Activated naive CD4-positive, alpha-beta T cell treated with Interleukin-2 at 50 U/mL for 16 hours (primary cell): ENCODE results near the gene BAG5.

Source experiments
- DNase-seq: peaks from one replicate; pipeline ENCODE4 v3.0.0-alpha.2; 2020

Gene BAG5

DNA sequence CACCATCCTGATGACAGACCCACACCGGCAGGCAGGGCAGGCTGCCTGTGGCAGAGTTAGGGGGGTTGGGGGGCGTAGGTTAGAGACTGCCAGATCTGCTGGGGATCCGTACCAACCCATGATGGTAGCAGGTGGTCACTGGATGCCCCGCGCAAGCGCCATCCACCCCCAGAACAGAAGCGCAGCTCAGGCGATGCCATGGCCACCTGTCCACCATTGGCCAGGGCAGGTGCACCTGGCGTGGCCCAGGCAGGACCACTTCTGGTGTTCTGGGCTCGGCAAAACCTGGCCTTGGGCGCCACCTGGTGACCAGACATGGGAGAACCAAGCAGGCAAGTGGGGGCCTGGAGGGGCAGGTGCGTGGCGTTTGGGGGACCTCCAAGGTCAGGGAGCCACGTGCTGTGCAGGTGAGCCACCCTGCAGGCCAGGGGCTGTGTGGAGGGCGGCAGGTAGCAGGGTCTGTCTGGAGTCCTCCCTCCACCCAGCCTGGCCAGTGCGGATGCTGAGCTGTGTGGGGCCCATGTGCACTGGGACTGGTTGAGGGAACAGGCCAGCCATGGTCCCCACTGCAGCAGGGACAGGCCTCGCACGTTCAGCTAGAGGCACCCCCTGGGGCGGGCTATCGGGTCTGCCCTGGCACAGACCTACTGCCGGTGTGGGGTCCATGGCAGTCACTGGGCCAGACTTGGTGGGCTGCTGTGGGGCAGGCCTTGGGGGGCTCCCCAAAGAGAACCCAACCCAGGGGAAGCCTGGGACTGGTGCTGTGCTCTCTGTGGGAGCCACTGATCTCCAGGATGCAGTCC is 15.6 kb downstream of the BAG5 start:
- DNase-seq = peak; percentile 79

DNA sequence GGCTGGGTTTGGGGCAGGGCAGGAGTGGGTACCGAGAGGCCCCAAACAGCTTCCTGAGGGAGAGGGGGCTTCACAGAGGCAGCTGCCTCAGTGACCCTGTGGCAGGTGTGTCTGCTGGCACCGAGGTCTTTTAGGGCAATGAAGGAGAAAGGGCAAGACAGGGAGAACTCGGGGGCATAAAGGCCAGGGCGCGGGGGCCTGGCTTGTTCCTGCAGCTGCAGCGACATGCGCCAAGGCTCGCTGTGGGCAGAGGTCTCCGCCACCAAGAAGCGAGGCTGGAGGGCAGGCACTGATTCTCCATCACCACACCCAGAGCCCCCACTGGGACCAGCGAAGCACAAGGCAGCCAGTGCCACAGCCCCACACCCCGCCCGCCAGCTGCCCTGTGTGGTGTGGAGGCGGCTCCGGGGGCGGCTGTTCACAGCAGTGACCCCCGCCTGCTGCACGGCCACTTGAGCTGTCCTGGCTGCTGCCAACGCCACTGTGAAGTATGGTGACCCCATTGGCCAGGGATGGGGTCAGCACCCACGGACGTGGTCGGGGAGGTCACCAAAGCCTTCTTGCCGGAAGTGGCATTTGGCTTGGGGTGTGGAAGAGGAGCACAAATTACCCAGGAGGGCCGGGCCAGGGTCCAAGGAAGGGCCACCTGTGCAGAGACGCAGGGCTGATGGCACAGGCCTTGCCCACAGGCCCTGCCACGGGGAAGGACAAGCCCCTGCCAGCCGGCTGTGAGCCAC is 16.4 kb downstream of the BAG5 start:
- no peak for DNase-seq

DNA sequence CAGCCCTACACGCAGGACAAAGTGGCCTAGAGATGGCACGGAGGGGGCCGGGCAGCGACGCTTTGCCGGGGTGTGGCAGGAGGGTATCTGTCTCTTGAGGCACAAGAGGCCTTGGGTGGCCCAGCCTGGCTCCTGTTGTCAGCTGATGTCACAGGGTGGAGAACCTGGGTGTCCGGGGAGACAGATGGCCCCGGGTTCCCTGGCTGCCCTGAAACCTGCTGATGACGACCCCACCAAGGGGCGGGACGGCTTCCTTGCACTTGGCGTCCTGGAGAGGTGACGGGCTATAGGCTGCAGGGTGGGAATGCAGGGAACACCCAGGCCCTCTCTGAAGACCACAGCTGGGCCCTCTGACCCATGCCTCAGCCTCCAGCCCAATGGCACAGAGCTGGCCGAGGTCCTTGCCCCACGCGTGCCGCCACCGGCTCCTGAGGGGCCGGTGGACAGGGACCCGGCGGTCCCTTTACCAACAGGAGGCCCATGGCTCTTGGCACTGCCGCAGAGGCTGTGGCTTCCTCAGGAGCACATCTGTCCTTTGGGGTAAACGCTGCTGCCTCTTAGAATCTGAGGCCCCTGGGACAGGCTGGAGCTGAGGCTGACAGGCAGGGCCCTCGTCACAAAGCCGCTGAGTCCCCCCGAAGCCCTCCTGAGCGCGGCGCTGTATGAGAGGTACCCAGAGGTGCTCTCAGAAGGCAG is 17.1 kb downstream of the BAG5 start:
- DNase-seq = no peak

DNA sequence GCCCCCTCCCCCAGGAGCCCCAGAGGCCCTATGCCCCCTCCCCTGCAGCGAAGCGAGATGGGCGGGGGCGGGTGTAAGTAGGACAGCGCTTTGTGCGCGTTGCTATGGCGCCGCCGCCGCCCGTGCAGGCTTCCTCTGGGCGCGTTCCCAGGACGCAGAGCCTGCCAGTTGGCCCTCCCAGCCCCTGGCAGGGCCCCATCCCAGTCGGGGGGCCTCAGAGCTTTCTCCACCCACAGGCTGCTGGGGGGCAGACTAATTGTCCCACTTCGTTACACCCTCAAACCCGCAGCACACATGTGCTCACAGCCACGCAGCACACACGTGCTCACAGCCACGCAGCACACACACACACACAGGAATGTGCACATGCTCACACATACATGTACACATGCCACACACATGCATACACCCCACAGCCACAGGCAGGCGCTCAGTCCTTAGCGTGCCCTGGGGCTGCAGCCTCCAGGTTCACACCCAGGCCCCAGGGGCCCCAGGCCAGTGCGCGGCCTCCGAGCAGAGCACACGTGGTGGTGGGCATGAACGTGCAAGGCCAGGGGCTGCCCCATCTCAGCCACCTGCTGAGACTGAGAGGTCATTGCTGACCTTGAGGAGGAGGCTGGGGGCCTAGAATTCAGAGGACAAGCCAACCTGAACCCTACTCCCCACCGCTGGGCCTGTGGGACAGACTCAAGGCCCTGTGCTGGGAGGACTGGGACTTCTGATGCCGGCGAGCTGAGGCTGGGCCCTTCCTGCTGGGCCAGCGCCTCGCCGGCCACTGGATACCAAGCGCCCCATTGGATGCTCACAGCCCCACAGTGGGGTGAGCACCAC is 17.9 kb downstream of the BAG5 start:
- no peak for DNase-seq

DNA sequence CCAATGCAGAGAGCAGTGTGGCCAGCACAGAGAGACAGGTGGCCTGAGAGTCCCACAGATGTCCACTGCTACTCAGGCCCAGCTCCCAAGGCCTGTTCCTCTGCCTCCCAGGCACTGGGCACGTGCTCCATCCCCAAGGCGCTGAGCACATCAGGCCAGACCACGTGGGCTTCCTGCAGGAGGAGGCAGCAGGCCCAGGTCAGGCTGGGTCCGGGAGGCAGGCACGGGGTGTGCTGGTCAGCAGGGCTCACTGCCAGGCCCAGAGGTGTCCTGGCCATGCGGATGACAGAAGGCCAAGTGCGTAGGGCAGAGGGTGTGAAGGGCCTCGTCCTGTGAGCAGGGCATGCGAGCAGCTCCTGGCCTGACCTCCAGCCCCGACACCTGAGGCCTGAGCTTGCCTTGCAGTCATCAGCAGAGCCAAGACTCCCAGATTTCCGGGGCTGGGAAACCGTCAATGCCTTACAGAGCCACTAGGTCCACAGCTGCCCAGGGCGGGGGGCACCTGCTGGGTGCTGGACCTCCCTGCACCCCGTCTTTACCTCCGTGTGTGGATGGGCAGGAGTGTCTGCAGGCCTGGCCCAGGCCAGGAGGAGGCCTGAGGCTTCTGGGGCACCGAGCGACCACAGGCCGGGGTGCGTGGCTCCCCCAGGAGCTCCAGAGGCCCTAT is 18.6 kb downstream of the BAG5 start:
- no peak for DNase-seq

DNA sequence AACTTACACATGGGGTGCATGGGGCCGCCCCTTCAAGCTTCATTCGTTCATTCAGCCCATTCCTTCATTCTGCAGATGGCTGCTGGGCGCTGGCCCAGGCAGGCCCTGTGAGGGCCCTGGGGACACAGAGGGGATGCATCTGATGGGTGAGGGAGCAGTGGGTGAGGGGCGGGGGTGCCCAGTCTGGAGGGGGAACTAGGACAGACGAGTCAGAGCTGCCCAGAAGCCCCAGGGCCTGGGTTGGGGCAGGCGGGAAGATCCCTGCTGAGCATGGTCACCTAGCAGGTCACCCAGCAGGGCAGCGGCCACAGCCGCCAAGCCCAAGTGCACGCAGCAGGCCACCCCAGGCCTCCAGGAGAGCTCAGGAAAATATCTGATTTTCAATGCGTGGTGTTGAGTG is 19.3 kb downstream of the BAG5 start:
- DNase-seq = no peak

DNA sequence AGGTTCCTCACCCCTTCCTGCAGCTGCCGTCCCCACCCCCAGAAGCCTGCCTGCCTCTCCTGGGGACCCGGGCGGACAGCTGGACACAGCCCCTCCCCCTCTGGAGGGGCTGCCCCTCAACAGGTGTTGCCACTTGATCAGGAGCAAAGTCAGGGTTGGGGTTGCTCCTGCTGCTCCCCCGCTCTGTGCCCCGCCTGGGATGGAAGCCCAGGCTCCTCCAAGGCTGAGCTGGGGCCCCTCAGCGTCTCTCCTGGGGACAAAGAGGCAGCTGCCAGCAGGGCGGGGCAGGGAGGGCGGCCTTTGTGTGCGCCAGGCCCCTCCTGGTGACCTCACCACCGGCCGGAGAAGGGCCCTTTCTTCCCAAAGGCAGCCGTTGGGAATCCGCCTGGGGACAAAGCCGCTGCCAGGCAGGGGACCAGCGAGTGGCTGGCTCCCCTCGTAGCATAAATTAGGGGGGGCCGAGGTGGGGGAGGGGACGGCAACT is 19.8 kb downstream of the BAG5 start:
- DNase-seq = no peak

DNA sequence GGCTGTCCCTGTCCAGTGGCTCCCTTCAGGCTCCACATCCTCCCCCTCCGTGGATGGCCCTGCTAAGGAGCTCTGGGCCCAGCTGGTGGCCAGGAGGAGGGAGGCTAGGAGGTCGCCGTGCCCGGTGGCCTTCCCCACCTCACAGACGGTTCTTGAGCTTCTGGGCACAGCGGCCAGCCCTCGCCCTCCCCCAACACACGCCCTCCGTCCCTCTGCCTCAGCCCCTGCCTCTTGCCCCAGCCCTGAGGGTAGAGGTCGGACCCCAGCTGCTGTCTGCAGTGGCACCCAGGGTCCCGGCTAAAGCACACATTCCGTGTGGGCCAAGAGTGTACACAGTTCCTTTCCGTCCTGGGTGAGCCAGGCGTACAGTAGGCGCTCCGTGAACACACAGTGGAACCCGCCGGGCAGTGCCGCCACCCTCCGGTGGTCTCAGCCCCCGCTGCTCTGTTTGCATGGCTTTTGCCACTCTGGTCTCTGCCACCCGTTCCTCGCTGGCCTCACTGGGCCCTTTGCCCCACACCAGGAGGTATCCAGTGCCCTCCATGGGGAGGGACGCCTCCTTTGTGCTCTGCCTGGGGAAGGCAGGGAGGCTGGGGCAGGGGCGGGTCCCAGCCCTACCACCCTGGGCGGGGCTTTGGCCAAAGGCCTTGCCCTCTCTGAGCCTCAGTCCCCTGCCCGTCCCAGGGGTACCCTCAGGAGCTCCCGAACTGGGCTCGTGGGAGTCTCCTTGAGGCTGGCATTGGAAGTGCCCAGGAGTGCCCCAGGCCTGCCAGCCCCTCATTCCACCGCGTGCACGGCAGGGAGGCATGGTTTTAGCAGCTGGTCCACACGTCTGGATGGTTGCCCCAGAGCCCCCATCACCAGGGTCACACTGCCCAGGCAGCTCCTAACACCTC is 20.5 kb downstream of the BAG5 start:
- no peak for DNase-seq

DNA sequence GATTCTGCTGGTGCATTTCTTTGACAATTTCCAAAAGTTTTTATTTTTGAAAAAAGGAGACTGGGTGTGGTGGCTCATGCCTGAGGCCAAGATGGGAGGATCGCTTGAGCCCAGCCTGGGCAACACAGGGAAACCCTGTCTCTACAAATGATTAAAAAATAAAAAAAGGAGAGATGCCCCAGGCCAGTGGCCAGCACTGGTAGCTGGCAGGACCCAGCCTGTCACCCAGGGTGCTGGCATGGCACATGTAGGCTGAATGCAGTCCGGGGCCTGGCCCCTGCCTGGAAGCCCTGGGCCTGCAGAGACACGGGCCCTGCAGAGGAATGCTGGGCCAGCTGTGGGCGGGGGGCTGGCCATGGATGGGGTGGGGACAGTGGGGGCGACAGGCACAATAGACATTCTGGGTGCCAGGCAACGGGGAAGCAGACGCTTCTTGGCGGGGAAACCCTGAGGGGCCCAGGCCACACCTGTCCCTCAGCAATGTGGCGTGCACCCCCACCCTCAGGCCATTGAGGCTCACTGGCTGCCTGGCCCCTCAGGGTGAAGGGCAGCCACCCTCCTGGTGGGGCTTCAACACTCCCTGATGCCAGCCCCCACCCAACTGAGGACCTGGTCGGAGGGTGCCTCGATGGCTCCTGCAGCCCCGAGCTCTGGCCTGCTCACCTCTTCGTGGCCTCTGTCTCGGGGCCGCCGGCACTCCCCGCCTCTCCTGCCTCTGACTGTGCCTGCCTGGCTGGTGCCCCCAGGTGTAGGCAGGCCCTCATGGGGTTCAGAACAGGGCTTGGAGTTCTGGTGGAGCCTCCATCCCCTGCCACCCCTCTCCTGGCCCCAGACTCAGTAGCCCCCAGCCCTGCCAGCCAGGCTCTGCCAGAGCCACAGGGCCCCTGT is 21.4 kb downstream of the BAG5 start:
- no peak for DNase-seq

DNA sequence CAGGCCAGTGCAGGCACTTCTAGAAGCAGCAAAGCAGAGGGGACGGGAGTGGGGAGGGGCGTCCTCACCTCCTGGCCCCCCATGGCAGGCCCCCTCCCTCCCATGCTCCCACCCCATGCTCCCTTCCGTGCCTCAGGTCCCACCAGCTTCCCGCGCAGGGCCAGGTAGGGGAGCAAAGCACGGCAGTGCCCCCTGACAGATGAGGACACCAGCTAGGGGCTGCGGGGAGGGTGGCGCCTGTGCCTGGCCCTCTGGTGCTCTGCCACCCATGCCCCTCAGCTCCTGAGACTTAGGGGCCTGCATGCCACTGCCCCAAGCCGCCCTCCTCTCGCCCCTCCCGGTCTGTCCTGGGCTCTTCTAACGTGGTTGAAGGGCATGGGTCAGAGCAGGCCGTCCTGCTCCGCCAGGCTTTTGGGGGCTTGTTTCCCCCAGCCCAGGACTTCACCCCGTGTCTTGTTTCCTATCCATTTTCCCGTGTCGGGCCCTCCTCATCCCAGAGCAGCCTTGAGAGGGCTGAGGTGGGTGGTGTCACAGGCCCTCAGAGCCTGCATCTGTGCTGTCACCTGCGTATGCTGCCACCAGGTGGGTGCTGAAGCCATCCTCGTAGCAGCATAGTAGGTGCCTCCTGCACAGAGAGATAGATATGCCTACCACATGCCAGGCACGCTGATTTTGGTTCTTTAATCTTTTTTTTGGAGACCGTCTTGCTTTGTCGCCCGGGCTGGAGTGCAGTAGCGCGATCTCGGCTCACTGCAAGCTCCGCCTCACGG is 23.2 kb downstream of the BAG5 start:
- DNase-seq = no peak

DNA sequence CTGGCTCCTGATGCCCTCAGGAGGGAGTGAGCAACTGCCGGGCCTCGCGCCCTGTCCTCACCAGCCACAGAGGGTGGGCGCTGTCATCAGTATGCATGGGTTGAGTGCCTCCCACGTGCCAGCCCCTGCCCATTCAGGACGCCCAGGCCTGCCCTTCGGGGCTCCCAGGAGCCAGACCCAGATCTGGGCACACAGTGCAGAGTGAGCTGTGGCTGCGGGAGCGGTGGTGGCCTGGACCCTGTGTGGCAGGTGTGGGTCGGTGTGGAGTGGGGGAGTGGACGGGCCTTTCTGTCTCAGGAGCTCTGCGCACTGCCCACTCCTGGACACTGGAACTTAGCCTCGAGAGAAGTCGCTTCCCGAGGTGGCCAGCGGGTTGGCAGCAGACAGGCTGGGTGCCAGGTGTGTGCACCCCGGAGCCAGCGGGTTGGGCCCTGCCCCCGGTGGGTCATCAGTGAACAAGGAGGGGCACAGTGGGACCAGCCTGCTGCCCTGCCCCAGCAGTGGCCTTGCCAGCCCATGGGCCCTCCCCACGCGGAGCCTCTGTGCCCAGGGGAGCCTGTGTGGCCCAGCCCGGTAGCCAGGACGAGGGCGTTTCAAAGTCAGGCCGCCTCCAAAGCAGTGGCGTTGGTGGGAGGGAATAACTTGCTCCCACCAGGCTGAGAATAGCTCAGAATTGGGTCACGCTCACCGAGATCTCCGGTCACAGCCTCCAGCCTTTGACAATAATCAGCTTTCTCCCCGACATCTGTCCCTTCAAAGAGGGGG is 24.0 kb downstream of the BAG5 start:
- no peak for DNase-seq

DNA sequence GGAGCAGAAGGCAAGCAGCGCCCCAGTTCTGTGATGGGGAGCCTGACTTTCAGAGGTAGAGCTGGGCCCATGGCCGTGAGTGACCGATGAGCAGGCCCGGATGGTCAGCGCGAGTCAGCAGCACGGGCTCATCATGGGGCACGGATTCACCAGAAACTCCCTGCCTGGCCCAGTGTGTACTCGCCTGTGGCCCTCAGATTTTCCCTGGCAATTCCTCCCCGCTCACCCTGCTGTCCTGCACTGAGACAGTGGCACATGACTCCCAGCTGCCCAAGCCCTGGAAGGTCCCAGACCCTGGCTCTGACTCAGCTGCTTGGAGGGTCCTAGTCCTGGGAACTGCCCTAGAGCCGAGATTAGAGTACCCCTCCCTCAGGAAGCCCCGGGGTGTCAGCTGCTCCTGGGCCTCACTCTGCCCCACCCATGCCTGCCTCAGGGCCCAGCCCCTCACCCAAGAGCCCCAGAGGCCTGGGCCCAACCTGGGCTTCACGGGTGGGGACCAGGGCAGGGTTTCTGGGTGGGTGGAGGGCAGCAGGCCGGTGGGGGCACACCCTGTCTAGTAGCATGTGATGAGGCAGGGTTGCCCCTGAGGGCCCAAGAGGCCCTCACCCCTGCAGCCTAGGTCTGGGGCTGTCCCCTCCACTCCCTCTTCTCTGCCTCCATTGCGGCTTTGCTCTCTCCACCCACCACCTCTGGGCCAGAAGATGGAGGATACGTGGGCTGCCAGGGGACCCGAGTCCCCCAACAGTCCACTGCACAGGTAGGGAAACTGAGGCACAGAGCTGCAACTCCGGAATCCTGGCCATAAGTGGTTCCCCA is 25.1 kb downstream of the BAG5 start:
- no peak for DNase-seq

DNA sequence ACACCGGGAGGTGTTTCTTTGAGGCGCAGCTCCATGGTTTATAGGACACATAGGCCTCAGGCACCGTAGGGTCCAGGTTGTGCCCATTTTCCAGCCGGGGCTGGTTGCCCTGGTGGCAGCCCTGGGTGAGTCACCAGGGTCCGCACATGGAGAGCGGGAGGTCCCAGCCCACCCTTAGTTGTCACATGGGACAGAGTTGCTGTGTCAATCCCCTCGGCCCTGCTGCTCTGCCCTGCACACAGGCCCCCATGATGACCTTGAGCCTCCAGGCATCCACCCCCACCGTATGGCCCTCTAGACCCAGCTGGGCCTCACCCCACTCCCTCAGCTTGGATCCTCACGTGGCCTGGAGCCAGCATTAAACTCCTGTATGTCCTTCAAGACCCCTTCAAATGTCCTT is 25.8 kb downstream of the BAG5 start:
- no peak for DNase-seq

DNA sequence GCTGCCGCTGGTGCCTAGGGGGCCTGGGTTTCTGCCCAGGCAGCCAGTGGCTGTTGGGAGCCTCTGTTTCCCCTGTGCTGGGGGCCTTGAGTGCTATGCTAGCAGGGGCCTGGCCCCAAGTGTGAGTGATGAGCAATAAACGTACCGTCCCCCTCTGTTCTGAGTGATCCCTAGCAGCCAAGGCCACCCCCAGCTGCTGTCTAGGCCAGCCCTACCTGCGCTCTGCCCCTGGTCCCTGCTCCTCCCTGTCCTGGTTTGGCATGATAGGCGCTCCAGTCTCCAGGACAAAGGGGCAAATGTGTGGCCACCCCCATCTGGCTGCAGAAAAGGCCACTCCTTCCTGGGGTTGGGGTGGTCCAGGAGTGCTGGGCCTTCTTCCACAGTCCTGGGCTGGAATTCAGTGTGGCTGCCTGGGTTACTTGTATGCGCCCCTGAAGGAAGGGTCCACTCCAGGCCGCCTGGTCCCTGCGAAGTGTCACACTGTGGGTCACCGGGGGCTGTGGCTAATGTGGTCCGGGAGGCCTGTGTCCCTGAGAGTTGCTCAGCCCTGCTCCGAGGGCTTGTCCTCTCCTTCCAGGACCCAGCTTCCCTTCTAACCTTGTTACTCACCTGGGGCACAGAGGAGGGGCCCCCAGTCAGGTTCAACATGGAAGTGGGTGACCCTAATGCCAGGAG is 26.4 kb downstream of the BAG5 start:
- no peak for DNase-seq

DNA sequence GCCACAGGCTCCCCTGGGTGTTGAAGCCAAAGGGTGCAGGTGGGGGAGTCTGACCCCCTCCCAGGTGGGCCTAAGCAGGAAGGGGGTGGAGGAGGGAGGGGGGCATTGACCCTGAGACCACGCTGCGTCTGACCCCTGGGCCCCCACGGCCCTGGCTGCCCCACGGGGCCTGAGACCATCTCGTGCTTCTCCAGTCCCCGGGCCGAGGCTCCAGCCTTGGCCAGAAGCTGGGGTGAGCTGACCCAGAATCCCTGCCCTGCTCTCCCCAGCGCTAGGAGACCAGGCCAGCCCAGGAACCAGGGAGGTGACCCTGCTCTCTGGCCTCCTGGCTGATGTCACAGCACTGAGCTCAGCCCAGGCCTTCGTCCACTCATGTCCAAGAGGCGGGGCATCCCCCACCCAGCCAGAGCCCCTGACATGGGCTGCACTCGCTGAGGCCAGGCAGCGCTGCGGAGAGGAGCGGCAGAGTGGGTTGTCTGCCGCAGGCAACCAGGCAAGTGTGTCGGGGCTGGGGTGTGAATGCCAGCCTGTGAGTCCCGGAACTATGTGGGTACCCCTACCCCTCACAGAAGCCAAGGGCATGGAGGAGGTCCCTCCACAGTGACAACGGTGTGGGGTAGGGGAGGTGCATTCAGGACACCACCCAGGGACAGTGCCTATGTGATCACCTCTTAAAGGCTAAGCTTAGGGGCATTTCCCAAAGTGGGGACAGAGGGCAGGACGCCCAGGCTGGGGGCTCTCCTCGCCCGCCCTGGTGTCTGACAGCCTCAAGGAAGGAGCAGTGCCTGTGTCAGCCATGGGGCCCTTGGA is 27.2 kb downstream of the BAG5 start:
- no peak for DNase-seq

DNA sequence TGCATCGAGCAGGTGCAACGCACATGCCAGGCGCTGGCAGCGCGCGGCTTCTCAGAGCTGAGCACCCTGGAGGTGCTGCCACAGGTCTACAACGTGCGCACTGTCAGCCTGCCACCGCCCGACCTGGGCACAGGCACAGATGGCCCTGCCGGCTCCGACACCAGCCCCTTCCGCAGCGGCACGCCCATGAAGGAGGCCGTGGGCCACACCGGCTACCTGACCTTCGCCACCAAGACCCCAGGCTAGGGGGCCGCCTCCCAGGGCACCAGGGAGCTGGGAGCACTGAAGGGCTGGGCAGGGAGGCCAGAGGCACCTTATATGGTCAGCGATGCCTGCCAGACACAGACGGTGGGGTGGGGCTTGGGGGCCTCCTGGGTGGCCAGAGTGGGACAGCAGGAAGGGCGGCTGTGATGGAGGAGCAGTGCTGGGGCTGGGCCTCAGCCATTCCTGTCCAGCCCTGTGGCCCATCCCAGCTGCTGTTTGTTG is 27.8 kb downstream of the BAG5 start:
- no peak for DNase-seq
